Measurements from ENCODE around the gene DGCR2.

The DGCR2 gene

GRCh38 chr22:19119949-19120348, 2.3 kb downstream of the DGCR2 start:
- DNase-seq (ENCODE audit: insufficient read length, low spot score) = no peak
- TF ChIP-seq CTCF (IDR thresholded peaks at IDR 0.05; ENCODE audit: insufficient read depth, missing control alignments) = no peak
- no peak for FAIRE-seq

DNA sequence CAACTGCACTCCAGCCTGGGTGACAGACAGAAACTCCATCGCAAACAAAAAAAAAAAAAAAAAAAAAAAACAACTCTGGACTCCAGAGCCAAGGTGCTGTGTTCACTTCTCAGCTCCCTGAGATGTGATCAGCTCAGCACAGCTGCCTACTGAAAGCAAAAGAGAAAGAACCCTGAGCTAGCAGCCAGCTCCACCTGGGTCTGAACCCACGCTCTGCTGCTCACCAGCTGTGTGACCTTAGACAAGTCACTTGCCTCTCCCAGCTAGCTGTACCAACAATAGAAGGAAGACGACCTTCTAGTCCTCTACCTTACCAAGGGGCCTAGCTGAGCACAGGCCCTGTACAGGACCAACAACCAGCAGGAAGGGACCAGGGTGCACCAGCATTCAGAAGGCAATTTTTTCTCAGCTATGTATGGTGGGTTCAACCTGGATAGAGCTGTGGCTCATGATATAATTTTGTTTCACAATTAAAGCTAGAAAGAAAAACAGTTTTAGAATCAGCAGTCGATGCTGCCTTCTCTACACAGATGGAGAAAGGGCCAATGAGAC, 3.8 kb downstream of the DGCR2 start:
- DNase-seq (ENCODE audit: insufficient read length, low spot score) = no peak
- FAIRE-seq = no peak
- no peak for TF ChIP-seq CTCF (IDR thresholded peaks at IDR 0.05; ENCODE audit: insufficient read depth, missing control alignments)

GRCh38 chr22:19117111-19117512, 5.1 kb downstream of the DGCR2 start:
- no peak for FAIRE-seq
- DNase-seq (ENCODE audit: insufficient read length, low spot score) = no peak
- no peak for TF ChIP-seq CTCF (IDR thresholded peaks at IDR 0.05; ENCODE audit: insufficient read depth, missing control alignments)

GRCh38 chr22:19115628-19116027, 6.6 kb downstream of the DGCR2 start:
- FAIRE-seq (no peak), DNase-seq (ENCODE audit: insufficient read length, low spot score) (no peak)
- TF ChIP-seq CTCF (IDR thresholded peaks at IDR 0.05; ENCODE audit: insufficient read depth, missing control alignments) = no peak

DNA sequence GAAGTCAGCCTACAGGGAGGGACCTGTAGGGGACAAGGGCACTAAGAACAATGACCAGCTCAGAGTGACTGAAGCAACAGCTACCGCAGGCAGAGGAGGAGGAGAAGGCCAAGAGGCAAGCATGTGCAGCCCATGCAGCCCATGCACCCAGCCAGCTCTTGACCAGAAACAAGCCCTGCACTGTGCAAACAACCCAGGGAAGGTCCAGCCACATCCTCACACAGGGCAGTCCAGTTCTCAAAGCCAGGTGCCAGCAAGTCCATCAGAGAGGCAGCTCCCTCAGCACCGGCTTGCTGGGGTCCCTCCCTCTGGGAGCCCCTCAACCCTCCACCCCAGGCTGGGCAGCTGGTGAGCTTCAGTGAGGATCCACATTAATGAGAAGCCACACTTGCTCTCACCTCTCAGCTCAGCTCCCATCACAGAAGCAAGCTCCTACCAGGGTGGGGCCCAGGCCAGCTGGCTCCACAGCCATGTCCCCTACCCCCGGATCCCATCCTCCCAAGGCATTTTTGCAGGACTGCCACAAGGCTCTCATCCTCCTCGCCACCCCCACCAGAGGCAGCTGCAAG, 7.1 kb downstream of the DGCR2 start:
- TF ChIP-seq CTCF (IDR thresholded peaks at IDR 0.05; ENCODE audit: insufficient read depth, missing control alignments) = no peak

DNA sequence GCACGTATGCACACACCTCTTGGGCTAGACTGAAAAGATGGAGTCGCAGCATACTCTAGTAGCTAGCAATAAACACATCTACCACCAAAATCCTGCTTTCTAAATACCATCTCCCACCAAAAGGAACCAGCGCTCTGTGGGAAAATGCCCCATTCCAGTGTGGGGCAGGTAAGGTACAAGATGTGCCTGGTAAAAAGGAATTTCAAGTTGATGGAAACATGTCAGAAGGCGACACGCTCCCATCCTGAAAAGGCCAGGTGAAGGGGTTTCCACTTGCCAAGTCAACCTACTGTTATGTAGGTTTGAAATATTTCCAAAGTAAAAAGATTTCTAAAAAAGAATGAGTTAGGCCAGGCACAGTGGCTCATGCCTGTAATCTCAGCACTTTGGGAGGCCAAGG, 8.8 kb downstream of the DGCR2 start:
- no peak for TF ChIP-seq CTCF (IDR thresholded peaks at IDR 0.05; ENCODE audit: insufficient read depth, missing control alignments)
- no peak for FAIRE-seq
- DNase-seq (ENCODE audit: insufficient read length, low spot score) = no peak

More for the DNA sequence above, 7.1 kb downstream of the DGCR2 start:
- FAIRE-seq = no peak
- no peak for DNase-seq (ENCODE audit: insufficient read length, low spot score)

DNA sequence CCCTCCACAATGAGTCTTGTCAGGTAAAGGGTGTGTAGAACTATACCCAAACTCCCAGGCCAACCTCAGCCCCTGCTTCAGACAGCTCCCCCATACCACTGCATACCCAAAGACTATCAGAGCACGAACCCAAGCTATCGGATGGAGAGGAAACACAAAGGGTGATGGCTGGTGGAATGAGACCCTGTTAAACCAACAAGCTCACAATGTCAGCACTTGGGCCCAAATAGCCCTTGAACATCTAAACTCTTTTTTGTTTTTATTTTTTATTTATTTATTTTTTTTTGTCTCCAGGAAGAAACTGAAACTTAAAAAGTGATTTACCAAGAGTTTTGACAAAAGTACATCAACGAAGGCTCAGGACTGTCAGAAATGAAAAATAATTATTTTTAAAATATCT, 10.6 kb downstream of the DGCR2 start:
- FAIRE-seq (no peak), DNase-seq (ENCODE audit: insufficient read length, low spot score) (no peak)
- no peak for TF ChIP-seq CTCF (IDR thresholded peaks at IDR 0.05; ENCODE audit: insufficient read depth, missing control alignments)
